NCI-H345 (cell line): ENCODE data around the gene SLAMF8.

Source experiments
- DNase-seq: peaks from one replicate; lab custom pipeline; 2025; lab: John Stamatoyannopoulos, UW

The SLAMF8 gene

GRCh38 chr1:159848326-159848725, 21.7 kb downstream of the SLAMF8 start:
- DNase-seq = no peak

DNA sequence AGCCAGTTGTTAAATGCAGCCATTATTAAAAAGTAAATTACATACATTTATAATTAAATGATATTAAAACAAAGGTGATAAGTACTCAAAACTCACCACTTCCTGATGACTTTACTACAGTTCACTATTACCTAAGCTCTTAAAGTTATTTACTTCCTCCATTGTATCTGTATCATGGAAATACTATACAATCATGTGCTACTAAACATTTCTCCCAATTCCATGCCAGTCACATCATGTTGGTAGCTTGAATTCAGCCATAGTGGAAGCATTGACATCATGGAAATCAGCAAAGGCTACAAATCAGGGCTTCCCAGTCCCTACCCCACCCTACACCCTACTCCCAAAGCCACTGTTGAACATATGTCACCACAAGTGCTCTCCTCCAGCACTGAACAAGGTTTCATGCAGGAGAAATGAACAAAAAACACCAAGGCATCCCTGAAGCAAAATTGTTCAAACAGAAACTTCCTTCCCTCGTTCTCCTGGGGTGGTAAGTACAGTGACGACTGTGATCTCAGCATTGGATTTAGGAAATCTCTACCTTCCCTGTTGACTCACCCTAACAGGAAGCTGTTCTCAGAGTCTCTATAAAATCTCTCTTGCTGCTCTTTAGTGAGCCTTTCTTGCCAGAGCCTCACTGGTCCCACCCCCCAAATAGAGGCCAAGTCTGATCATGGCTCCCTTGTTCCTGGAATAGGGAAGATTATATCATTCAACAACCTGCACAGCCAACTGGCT, 23.1 kb downstream of the SLAMF8 start:
- DNase-seq = no peak

DNA sequence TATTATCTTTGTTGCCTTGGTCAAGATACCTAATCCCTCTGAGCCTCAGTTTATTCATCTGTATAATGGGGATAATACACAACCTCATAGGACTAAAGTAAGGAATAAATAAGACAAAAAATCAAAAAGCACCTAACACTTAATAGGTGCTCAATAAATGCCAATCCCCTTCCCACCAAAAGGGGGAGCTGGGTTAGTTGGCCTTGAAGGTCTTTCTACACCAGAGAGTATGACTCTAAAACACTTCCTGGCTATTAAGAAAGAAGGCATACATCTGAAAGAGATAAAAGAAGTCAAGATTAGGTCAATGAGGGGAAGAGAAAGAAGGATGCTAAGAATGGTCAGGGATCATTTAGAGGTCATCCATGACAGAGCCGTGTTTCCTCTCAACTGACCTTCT, 24.7 kb downstream of the SLAMF8 start:
- no peak for DNase-seq

DNA sequence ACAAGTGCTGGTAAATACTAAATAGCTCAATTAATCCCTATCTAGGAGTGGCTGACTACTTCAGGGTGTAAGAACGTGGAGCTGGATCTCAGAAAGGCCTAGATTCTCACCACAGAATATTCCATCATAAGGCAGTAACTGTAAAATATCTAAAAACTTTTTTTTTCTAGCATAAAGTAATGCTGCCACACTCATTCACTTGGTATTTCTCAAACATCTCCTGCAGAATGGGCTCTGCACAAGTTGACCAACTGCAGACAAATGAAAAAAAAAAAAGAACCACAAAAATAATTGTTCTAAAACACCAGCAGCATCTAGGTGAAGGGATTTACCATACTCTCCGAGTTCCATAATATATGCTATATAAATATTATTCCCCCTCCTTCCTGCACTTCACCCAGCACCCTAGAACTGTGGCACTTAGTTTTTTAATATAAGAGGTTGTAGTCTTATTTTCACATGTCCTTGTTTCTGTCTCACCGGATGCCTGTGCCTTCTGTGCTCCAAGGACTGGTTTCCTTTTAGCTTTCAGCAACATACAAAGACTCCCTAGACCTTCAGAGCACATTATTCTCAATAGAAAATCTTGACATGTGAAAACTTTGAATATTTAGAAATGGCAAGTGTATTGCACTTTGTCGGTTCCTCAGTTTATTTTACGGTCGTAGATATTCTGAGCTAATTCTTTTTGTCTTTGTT, 26.9 kb downstream of the SLAMF8 start:
- DNase-seq = no peak

GRCh38 chr1:159854116-159854692, 27.5 kb downstream of the SLAMF8 start:
- peak; percentile 50 for DNase-seq

GRCh38 chr1:159854693-159855192, 28.1 kb downstream of the SLAMF8 start:
- DNase-seq = peak; percentile 80

DNA sequence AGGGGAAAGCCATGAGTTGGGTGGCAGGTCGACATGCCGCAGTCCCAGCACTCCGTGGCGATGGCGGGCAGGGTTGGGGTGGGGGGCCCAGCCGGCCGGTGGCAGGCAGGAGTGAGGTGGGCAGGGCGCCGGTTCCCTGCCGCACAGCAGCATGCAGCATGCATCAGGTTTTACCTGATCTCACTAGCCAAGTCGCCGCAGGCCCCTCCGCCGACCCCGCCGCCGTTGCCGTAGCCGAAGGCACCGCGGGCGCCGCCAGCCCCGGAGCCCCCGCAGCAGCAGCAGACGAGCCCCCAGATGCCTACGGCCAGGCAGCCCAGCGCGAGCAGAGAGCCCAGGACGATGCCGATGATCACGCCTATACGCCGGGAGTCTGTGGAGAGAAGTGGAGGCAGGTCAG, 29.0 kb downstream of the SLAMF8 start:
- DNase-seq = no peak

GRCh38 chr1:159856576-159856975, 29.9 kb downstream of the SLAMF8 start:
- DNase-seq = no peak

DNA sequence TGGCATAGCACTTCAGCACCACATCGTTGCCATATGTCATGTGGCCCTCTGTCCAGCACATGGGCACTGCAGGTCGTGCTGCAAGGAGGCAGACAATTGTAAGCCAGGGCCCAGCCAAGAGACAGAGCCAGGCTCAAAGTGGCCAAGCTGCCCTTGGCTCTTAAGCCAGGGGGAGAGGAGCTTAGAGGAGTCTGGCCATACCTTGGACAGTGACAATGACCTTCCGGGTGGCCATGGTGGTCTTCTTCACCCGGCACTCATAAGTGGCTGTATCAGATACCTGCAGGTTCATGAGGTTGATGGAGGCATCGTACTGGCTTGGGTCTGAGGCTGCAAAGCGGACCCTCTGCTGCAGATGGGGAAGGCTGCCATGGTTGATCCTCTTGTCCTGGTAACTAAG, 31.2 kb downstream of the SLAMF8 start:
- no peak for DNase-seq

- DNase-seq = no peak
Measured at GRCh38 chr1:159859767-159860322, 33.2 kb downstream of the SLAMF8 start.

DNA sequence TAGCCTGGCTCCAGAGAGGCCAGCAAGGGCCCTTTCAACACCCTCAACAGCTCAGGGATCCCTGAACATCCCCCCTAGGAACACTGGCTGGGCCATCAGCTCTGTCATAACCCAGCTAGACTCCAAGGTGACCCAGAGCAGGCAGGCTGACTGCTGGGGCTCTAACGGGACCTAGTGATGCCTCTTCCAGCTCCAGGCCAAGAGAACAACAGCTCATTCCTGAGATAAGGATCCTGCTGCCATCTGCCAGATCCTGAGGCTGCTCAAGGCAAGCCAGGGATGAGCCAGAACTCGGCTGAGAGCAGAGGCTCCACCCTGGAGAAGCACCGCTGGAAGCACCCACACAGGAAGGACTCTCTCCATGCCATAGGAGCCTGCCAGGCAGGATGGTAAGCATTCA, 33.8 kb downstream of the SLAMF8 start:
- no peak for DNase-seq

DNA sequence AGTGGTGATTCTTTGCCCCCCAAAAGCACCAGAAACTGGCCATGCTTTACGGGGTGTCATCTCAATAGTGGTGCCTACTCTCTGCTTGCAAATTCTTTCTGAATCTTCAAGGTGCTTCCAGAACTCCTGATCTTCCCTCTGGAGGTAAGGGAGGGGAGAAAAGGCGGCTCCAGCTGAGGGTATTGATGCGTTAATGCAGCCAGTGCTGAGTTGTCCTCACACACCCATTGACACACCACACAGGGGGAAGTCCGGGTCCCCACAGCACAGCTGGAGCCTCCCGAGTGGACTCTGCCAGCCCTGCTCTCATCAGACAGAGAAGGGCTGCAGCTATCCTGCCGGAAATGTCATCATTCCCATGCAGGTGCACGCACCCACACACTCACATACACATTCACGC, 34.5 kb downstream of the SLAMF8 start:
- DNase-seq = no peak

DNA sequence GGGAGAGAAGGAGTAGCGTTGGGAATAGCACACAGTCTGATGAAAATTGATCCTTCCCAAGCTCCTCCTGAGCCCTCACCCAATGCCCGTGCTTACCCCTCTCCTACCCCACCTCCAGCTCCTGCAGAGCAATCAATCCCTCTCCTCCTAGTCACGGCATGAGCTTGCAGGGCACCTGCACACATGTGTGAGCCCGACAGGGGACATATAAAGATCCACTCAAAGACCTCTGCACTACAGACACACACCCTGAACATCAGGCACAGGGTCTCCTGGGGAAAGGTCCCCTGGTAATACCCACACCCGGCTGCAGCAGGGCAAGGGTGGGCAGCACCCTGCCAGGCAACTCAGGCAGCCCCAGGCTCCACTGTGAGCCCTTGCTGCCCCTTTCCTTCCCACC, 35.4 kb downstream of the SLAMF8 start:
- DNase-seq = no peak

GRCh38 chr1:159862557-159862956, 35.9 kb downstream of the SLAMF8 start, which contains the start of gene VSIG8:
Gene VSIG8 (minus strand): TSS chr1:159862657. CDS start chr1:159862521, 136 bp downstream.
- no peak for DNase-seq

- DNase-seq = no peak
Measured at GRCh38 chr1:159864262-159864661, 37.6 kb downstream of the SLAMF8 start.

DNA sequence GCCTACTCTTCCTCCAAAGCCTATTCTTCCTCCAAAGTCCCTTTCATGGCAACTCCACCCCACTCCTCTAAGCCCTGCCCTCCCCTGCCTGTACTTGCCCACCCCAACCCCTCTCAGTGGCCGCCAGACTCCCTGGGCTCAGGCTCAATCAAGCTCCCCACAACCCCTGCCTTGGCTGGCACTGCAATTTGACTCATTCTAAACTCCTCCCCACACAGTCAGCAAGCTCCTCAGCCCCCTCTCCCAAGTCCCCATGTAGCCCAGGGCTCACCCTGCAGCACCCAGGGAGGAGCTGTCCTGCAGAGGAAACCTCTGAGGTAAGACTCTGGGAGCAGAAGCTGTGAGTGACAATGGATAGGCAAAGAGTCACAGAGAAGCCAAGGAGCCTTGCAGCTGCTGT, 39.4 kb downstream of the SLAMF8 start:
- DNase-seq = no peak

DNA sequence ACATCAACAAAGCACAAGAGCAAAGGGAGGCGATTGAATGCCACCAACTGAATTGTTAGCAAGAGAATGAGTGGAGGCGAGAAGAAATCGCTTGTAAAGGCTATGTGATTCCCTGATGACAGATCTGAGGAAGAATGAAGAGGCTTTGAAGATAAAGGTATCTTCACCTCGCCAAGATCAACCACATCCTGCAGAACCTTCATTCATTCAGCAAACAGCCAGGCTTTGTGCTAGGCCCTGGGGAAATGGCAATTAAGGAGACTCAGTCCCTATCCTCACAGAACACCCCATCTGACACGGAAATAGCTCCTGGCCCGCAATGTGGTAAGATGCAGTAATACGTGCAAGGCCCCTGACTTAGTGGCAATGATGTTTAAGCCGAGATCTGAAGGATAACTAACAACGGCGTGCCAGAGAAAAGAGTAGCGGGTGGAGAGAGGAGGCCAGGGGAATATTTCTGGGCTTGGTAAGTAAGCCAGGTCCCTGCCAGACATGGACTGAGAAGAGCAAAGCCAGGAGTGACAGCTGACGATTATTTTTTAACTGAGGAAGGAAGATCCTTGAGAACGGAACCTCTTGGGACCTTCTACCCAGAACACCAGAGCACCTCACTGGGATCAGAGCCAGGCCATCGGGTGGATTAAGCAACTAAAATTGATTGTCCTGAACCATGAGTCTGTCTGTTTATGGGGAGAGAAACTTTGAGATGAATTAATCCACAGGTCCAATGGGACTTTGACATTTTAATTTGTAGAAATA, 40.4 kb downstream of the SLAMF8 start:
- no peak for DNase-seq

DNA sequence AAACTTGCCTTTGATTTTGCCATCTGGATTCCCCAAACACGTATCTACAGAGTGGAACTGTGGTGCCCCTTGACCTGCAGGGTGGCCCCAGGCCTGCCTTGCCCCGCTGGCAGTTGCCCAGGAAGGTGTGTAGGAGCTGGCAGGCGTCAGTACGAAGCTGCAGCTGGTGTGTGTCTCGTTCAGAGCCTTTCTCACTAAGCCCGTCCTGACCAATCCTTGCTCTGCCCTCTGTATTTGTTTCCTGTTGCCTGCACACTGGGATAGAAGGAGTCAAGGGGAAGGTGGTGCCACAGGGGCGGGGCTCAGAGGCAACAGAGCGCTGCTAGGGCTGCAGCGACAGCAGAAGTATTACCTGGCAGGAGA, 41.0 kb downstream of the SLAMF8 start:
- DNase-seq = peak; percentile 83

DNA sequence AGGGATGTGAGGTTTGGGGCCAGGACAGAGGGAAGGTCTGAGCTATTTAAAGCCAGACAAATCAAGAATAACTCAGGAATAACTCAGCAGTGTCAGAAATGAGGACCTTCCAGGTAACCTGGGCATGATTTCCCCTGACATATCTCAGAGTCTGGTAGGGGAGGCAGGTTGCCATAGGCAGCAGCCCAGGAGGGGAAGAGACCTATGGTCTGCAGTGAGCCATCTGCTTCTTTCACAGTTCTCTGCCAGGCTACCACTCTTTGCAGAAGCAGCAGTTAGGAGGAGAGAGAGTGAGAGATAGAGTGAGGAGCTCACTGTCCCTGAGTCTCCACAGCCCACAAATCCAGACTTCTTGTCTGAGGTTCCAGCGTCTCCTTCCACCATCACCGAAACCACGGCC, 42.1 kb downstream of the SLAMF8 start:
- DNase-seq = no peak

DNA sequence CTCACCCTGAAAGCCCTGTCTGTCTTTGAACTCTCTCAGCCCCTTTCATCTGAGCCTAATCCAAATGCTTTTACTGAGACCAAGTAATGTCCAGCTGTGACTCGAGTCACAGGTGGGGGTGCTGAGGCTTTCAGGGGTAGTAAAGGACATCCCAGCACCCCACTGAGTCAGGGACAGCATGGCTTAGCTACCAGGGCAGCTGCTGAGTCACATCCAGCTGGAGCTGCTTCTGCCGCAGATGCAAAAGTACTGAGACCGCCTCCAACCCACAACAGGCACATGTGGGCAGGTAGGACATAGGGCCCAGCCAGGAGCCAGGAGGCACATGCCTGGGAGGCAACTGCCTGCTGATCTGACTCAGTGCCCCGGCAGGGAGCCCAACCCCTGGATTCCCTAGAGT, 42.5 kb downstream of the SLAMF8 start:
- no peak for DNase-seq

DNA sequence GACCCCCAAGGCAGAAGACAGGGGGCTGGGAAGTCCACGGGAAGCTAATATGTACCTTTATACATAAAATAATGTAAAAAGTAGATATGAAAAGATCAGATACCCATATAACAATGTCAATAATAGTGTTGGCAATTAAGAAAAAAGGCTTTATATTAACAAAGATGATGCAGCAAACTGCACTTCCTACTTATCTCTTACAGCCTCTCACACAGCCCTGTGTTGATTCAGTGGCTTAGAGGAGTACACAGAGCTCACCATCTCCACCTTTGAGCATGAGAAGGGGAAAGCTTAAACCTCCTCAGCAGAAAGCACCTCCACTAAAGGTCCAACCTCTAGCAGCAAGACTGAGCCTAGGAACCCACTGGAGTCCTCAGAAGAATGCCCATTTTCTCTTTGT, 42.9 kb downstream of the SLAMF8 start:
- no peak for DNase-seq

DNA sequence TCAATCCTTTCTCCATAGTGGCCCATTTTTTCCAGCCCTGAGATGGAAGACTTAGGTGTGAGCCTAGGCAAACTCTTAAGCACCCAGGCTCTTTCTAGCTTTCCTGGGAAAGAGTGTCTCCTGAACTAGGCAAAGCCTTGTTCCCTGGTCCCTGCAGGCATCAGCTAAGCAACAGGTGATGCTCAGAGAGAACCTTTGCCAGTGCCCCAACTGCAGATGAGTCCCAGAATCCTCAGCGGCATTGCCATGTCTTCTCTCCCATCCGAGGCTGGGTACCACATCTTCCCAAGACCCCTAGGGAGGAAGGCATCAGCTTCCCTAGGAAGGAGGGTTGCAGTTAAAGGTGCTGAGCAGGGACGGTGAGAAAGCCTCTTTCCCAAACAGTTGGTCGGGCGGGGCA, 44.0 kb downstream of the SLAMF8 start:
- DNase-seq = no peak
